OCI-LY3 (cell line): ENCODE data around the gene CD33.

Experiments
- H2AFZ ChIP-seq: fragments of 200-600, 300-600 bp; shearing (Covaris generic); 2 replicates; pipeline ENCODE4 v1.6.0; 2014; ENCODE audit warnings: antibody characterized with exemption, low read depth, low read length
- H3K27ac ChIP-seq: fragments of 200-600, 300-600 bp; sonication (generic); 2 replicates; pipeline ENCODE4 v1.5.1; 2014; ENCODE audit warnings: mild to moderate bottlenecking, low read length, moderate library complexity, mixed read lengths
- H3K27me3 ChIP-seq: fragments of 200-600, 300-600 bp; sonication (generic); 2 replicates; pipeline ENCODE4 v1.6.1; 2014; ENCODE audit warnings: low read depth, low read length, mixed read lengths
- H3K36me3 ChIP-seq: fragments of 200-600, 300-600 bp; sonication (generic); replicated peaks from 2 replicates; pipeline ENCODE3; 2014; ENCODE audit warnings: low read depth, low read length, mixed read lengths
- H3K4me1 ChIP-seq: fragments of 300-600, 200-600 bp; sonication (generic); 2 replicates; pipeline ENCODE4 v1.6.1; 2014; ENCODE audit warnings: low read length, mixed read lengths
- H3K4me2 ChIP-seq: fragments of 200-600, 300-600 bp; sonication (generic); 2 replicates; pipeline ENCODE4 v1.6.1; 2014; ENCODE audit warnings: low read length, mixed read lengths
- H3K4me3 ChIP-seq: fragments of 300-600, 200-600 bp; sonication (generic); 2 replicates; pipeline ENCODE4 v1.5.1; 2014; ENCODE audit warnings: antibody characterized with exemption, mild to moderate bottlenecking, low read length, moderate library complexity
- H3K79me2 ChIP-seq: fragments of 300-600, 200-600 bp; shearing (Covaris generic); 2 replicates; pipeline ENCODE4 v1.6.1; 2014; ENCODE audit warnings: mild to moderate bottlenecking, low read length, mixed read lengths
- H3K9ac ChIP-seq: fragments of 300-600, 200-600 bp; shearing (Covaris generic); 2 replicates; pipeline ENCODE4 v1.6.0; 2014; ENCODE audit warnings: mild to moderate bottlenecking, low read length, moderate library complexity
- H3K9me3 ChIP-seq: fragments of 200-600, 300-600 bp; shearing (Covaris generic); 2 replicates; pipeline ENCODE4 v1.6.1; 2014; ENCODE audit warnings: low read length, mixed read lengths; ENCODE audit not compliant: insufficient read depth
- H4K20me1 ChIP-seq: fragments of 200-600, 300-600 bp; sonication (generic); 2 replicates; pipeline ENCODE4 v1.6.1; 2016; ENCODE audit warnings: low read length, mixed read lengths; ENCODE audit not compliant: insufficient read depth
- EZH2phosphoT487 ChIP-seq: fragments of 200-600 bp; shearing (Covaris generic); IDR thresholded peaks from 2 replicates; pipeline ENCODE4 v1.6.1; 2018; ENCODE audit warnings: antibody characterized with exemption, mixed run types, low read depth
- TF ChIP-seq, protein P1 (sequence below): fragments of 200-600, 300-600 bp; sonication (generic); IDR thresholded peaks from 2 replicates; pipeline ENCODE4 v1.5.1; 2014; ENCODE audit warnings: antibody characterized with exemption, low read length, low read depth

Gene CD33

GRCh38 chr19:51226067-51226466, 1.2 kb downstream of the CD33 start:
- Histone ChIP-seq H3K9me3 (no peaks in the 10 kb centered on the region; the same call in 1 of the 2 replicates), H3K4me3 (no peak overlapping the region), H2AFZ (no peak overlapping the region), H3K27ac (no peak overlapping the region), H3K4me2 (no peak overlapping the region), H3K9ac (no peak overlapping the region), H3K79me2 (no peaks in the 10 kb centered on the region), H4K20me1 (no peaks in the 10 kb centered on the region), H3K4me1 (no peaks in the 10 kb centered on the region), H3K36me3 (no peaks in the 10 kb centered on the region), H3K27me3 (peaks cover 40% of the 10 kb centered on the region; the same call in 1 of the 2 replicates)
- TF ChIP-seq EZH2phosphoT487 = no peak
- TF ChIP-seq, protein P1, sequence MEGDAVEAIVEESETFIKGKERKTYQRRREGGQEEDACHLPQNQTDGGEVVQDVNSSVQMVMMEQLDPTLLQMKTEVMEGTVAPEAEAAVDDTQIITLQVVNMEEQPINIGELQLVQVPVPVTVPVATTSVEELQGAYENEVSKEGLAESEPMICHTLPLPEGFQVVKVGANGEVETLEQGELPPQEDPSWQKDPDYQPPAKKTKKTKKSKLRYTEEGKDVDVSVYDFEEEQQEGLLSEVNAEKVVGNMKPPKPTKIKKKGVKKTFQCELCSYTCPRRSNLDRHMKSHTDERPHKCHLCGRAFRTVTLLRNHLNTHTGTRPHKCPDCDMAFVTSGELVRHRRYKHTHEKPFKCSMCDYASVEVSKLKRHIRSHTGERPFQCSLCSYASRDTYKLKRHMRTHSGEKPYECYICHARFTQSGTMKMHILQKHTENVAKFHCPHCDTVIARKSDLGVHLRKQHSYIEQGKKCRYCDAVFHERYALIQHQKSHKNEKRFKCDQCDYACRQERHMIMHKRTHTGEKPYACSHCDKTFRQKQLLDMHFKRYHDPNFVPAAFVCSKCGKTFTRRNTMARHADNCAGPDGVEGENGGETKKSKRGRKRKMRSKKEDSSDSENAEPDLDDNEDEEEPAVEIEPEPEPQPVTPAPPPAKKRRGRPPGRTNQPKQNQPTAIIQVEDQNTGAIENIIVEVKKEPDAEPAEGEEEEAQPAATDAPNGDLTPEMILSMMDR = no peak

DNA sequence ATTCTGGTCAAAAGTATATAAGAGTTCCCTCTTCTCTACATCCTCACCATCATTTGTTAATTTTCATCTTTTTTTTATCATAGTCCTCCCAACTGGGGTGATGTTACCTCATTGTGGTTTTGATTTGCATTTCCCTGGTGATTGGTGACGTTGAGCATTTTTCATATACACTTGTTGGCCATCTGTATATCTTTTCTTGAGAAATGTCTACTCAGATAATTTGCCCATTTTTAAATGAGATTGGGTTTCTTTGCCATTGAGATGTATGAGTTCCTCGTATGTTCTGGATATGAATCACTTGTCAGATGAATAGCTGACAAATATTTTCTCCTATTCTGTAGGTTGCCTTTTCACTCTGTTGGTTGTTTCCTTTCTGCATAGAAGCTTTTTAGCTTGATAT, 2.4 kb downstream of the CD33 start:
- no peaks in the 10 kb centered on the region for H3K4me1 ChIP-seq
- H3K4me3 ChIP-seq = no peak overlapping the region
- no peaks in the 10 kb centered on the region; the same call in 1 of the 2 replicates for H3K9me3 ChIP-seq
- H3K79me2 ChIP-seq = no peaks in the 10 kb centered on the region
- no peak overlapping the region for H3K4me2 ChIP-seq
- no peaks in the 10 kb centered on the region for H3K36me3 ChIP-seq
- no peak overlapping the region for H2AFZ ChIP-seq
- no peak overlapping the region for H3K27ac ChIP-seq
- H3K27me3 ChIP-seq = peaks cover 37% of the 10 kb centered on the region; the same call in 1 of the 2 replicates
- TF ChIP-seq, protein P1 = no peak
- no peak for TF ChIP-seq EZH2phosphoT487
- no peak overlapping the region for H3K9ac ChIP-seq
- no peaks in the 10 kb centered on the region for H4K20me1 ChIP-seq

DNA sequence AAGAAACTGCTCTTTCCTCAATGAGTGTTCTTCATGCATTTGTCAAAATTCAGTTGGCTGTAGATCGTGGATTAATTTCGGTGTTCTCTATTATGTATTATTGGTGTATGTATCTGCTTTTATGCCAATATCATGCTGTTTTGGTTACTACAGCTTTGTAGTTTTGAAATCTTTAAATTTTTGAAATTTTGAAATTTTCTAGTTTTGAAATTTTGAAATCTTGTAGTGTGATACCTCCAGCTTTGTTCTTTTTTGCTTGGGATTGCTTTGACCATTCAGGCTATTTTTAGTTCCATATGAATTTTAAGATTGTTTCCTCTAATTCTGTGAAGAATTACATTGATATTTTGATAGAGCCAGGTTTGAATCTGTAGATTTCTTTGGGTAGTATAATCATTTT, 3.1 kb downstream of the CD33 start:
- no peak for TF ChIP-seq EZH2phosphoT487
- TF ChIP-seq, protein P1 = no peak
- H2AFZ ChIP-seq = no peak overlapping the region
- no peak overlapping the region for H3K4me3 ChIP-seq
- H3K36me3 ChIP-seq = no peaks in the 10 kb centered on the region
- H3K9me3 ChIP-seq = no peaks in the 10 kb centered on the region; the same call in 1 of the 2 replicates
- H3K27ac ChIP-seq = no peak overlapping the region
- no peak overlapping the region for H3K9ac ChIP-seq
- H3K4me2 ChIP-seq = no peak overlapping the region
- no peaks in the 10 kb centered on the region for H4K20me1 ChIP-seq
- H3K79me2 ChIP-seq = no peaks in the 10 kb centered on the region
- peaks cover 40% of the 10 kb centered on the region; the same call in 1 of the 2 replicates for H3K27me3 ChIP-seq
- H3K4me1 ChIP-seq = no peaks in the 10 kb centered on the region

DNA sequence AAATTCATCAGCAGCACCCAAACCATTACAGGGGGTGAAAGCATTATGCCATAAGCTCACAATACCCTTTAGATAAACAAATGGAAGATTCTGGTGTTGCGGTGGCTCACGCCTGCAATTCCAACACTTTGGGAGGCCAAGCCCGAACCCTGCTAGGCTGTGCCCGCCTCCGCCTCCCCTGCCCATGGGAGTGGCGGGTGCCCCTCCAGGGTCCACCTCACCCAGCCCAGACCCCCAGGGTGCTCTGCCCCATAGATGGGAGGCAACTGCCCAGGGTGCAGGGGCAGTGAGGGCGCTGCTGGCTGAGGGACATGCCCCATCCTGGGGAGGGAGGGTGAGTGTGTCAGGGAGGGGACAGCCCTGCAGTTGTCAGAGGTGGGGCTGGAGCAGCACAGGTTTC, 16.0 kb downstream of the CD33 start:
- TF ChIP-seq EZH2phosphoT487 = no peak
- TF ChIP-seq, protein P1 = no peak
- H3K27me3 ChIP-seq = peaks cover 54% of the 10 kb centered on the region
- H3K9ac ChIP-seq = no peak overlapping the region

More for the DNA sequence above, 16.0 kb downstream of the CD33 start:
- Histone ChIP-seq H3K4me1 (no peaks in the 10 kb centered on the region), H3K27ac (no peak overlapping the region), H2AFZ (no peak overlapping the region), H3K36me3 (no peaks in the 10 kb centered on the region), H4K20me1 (no peaks in the 10 kb centered on the region), H3K4me3 (no peak overlapping the region), H3K4me2 (no peak overlapping the region), H3K79me2 (no peaks in the 10 kb centered on the region), H3K9me3 (no peaks in the 10 kb centered on the region)
